NCI-H1436 (cell line): Measurements from ENCODE around the gene SMAD5.

Source experiments
- DNase-seq: peaks from one replicate; lab custom pipeline; 2025; lab: John Stamatoyannopoulos, UW

SMAD5 gene

DNA sequence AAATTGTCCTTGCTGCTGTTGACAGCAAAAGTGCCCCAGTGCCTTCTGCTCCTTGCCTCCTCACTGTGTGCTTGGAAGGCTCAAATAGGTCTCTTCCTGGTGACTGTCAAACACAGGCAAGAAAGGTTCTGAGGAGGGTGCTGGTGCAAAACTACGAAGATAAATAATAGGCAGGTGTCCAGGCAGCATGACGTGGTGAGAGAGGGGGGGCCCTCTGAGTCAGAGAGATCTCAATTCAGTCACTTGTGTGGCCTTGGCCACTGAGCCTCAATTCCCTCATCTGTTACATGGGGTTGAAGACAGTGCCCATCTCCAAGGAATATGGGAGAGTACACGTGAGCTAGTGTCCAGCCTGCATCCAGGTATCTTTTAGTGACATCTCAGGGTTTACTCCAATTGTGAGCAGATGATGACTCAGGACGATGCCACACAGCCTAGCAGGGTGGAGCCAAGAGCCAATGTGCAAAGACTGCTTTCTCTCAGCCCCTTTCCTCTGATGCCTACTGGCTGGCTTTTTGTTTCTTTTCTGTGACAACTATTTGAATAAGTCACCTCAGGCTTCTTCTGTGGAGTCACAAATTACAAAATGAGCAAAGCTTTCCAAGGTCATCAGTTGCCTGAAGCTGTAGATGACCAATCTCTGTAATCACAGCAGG, 90.1 kb downstream of the SMAD5 start:
- DNase-seq: no peak

DNA sequence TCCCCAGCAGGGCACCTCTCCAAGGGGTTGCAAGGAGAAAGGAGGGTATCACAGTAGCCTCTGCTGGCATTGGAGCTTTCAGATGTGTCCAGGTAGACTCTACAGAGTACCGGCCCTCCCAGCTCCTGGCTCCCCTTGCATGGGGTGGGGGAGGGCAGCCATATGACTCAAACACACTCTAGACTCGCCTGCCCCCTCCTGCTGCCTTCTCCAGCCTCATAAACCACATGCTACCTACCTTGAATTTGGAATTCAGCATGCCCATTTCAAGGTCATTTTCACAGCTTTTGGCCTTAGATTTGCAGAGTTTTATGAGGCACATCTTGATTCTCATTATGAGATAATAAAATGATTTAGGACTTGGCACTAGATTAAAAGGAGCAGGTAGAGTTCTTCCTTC, 93.2 kb downstream of the SMAD5 start:
- DNase-seq: no peak

DNA sequence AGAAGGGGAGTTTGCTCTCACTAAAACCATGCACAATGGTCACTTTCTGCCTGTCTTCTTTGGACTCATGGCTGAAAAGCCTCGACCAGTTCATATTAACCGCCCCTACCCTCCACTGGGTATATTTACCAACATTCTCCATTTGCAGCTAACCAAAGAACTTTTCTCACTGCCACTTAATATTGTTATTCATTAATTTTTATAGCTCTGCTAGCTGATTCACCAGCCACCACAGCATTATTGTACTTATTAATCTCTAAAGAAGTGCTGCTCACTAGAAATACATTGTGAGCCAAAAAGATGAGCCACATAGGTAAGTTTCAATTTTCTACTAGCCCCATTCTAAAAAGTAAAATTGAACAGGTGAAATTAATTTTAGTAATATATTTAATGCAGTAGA, 93.8 kb downstream of the SMAD5 start:
- no peak for DNase-seq

DNA sequence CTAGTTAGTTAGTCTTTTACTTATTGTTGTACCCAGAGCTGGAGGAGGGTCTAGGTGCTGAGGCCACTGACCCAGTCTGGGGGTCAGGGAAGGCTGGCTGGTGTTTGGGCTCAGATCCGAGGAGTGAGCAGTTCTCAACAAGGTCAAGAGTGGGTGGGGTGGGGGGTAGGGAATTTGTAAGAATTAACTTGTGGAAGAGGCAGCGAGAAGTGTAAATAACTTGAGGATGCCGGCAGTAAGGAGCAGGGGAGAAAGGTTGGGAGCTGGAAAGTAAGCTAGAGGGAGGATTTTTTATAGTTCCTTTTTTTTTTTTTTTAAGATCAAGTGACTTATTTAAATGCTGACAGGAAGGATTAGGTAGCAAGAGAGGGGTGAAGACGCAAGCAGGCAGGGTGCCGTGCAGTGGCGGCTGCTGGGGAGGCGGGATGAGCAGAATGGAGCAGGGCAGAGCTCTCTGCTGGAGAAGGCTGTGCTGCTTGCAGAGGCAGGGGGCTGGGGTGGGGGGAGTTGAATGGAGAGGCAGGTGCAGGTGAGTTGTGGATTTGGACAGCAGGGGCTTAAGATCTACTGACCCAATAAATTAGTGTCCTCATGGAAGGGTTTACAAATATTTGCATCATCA, 95.6 kb downstream of the SMAD5 start:
- DNase-seq: no peak

DNA sequence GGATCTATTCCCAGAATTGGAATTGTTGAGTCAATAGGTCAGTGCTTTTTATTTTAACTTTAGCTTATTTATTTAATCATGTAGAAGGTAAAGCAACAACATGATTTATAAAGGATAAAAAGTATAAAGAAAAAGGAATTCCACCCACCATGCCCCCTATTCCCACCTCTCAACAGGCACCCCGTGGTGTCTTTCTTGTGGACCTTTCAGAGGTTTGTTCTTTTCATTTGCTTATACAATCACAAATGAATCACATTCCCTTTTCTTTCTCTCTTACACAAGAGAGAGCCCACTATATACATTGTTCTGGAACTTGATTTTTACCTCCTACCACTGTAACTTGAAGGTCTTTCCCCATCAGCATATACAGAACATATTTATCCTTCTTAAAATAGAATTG, 97.5 kb downstream of the SMAD5 start:
- DNase-seq: no peak

DNA sequence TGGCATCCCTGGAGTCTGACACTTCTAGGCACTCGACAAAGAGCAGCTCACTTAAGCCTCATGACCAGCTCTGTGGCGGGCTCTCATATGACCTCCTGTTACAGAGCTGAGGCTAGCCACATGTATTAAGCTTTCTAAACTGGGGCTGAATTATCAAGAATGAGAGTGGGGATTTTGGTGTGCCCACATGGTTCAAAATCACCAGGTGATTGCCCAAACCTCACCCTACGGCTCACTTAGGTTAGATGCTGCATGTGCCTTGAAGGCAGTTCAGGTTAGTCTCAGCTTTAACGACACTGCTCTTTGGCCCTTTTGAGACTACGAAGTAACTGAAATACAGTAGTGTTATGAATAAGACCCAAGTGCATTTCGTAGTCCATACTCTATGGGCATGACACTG, 99.7 kb downstream of the SMAD5 start:
- DNase-seq: no peak
